ENCODE results near the gene HBS1L.

- TF ChIP-seq POLR2AphosphoS5 (IDR thresholded peaks at IDR 0.05; ENCODE audit: low read depth) (no peak), CTCF (IDR thresholded peaks at IDR 0.05; ENCODE audit: insufficient read depth, low read length) (no peak), REST (IDR thresholded peaks at IDR 0.05; ENCODE audit: insufficient replicate concordance, low read depth) (no peak), SPI1 (IDR thresholded peaks at IDR 0.05; ENCODE audit: borderline replicate concordance, low read depth) (no peak), GABPA (IDR thresholded peaks at IDR 0.05; ENCODE audit: low read depth) (no peak)
Observed at GRCh38 chr6:134948142-134948541, 106.5 kb downstream of the HBS1L start.

Measured in HL-60 (cell line).